HG02943 (cell line): ENCODE measurements around the gene ZNF605.
"Not testable (repeated sequence)": the region's sequence is repeated elsewhere in the genome, so short reads cannot be mapped to it uniquely, and the experiment has no call there.

Experiments
- ATAC-seq: cut with Tn5 transposase; IDR thresholded peaks from one replicate; pipeline ENCODE4 v1.9.1; 2021; ENCODE audit warnings: mild to moderate bottlenecking, low read depth, moderate library complexity; ENCODE audit not compliant: unreplicated experiment

The ZNF605 gene

GRCh38 chr12:132956011-132956788, at the start of gene ZNF605:
ZNF605 (minus strand) TSS chr12:132956306; CDS start chr12:132945635, 10,671 bp downstream.
- ATAC-seq, result peak; percentile 84

- no peak for ATAC-seq
Observed at GRCh38 chr12:132998741-132999140, 42.6 kb upstream of the ZNF605 start.

- no peak for ATAC-seq
Observed at GRCh38 chr12:132986885-132987225, 30.7 kb upstream of the ZNF605 start.

GRCh38 chr12:132986001-132986884, 30.1 kb upstream of the ZNF605 start, which contains the start of gene ZNF26:
ZNF26 (plus strand) TSS chr12:132986367; CDS start chr12:132986841, 474 bp downstream.
- peak; percentile 97 for ATAC-seq

GRCh38 chr12:132976870-132977269, 20.8 kb upstream of the ZNF605 start:
- not testable (repeated sequence) for ATAC-seq

- no peak for ATAC-seq
Observed at GRCh38 chr12:132972374-132972773, 16.3 kb upstream of the ZNF605 start.

GRCh38 chr12:132967736-132968135, 11.6 kb upstream of the ZNF605 start:
- no peak for ATAC-seq

- no peak for ATAC-seq
Observed at GRCh38 chr12:132966676-132967415, 10.7 kb upstream of the ZNF605 start.

GRCh38 chr12:132965796-132966195, 9.7 kb upstream of the ZNF605 start:
- no peak for ATAC-seq

- not testable (repeated sequence) for ATAC-seq
Observed at GRCh38 chr12:132963947-132964346, 7.8 kb upstream of the ZNF605 start.

- not testable (repeated sequence) for ATAC-seq
Observed at GRCh38 chr12:132961790-132962189, 5.7 kb upstream of the ZNF605 start.

- peak; percentile 9 for ATAC-seq
Observed at GRCh38 chr12:132955094-132956010, 754 bp downstream of the ZNF605 start.

GRCh38 chr12:132954471-132955048, 1.5 kb downstream of the ZNF605 start:
- no peak for ATAC-seq

- ATAC-seq, result no peak
Observed at GRCh38 chr12:132953771-132954170, 2.3 kb downstream of the ZNF605 start.

- no peak for ATAC-seq
Observed at GRCh38 chr12:132953163-132953425, 3.0 kb downstream of the ZNF605 start.

GRCh38 chr12:132952371-132953162, 3.5 kb downstream of the ZNF605 start:
- ATAC-seq, result no peak

GRCh38 chr12:132951649-132952048, 4.5 kb downstream of the ZNF605 start:
- ATAC-seq, result no peak

- no peak for ATAC-seq
Observed at GRCh38 chr12:132950844-132951535, 5.1 kb downstream of the ZNF605 start.
